Measurements from ENCODE around the gene CAMTA1. TPM values are rescaled to one million over a fixed set of nuclear protein-coding genes. Genes with fewer than 3 reads are reported as not detected.

CAMTA1 gene
- polyA plus RNA-seq, 1 donor (not counting 4 experiments of a cell fraction or from before 2014, with no cell fraction given) = 51.4 TPM

- Histone ChIP-seq H2AFZ (ENCODE audit: control insufficient read depth, low read length) (no peak overlapping the region), H3K4me3 (ENCODE audit: control insufficient read depth in 2 of 3, extremely low read depth in 1 of 3, insufficient read depth in 2 of 3, low read depth in 1 of 3, low read length in 3 of 3) (no peak overlapping the region), H3K27me3 (ENCODE audit: control insufficient read depth, extremely low read depth, insufficient read depth, low read length) (no peaks in the 10 kb centered on the region), H3K9me1 (ENCODE audit: control insufficient read depth, extremely low read depth, insufficient read depth, low read length) (no peaks in the 10 kb centered on the region), H3K9ac (ENCODE audit: control insufficient read depth, extremely low read depth, insufficient read depth, low read length) (no peak overlapping the region), H3K4me1 (ENCODE audit: control insufficient read depth, extremely low read depth, insufficient read depth, low read length) (peaks cover 7% of the 10 kb centered on the region), H3K36me3 (ENCODE audit: control insufficient read depth in 2 of 2, extremely low read depth in 1 of 2, insufficient read depth in 2 of 2, low read length in 2 of 2) (peaks cover 0 to 4% of the 10 kb centered on the region in 2 experiments), H3K9me3 (ENCODE audit: control insufficient read depth, low read depth, low read length) (no peaks in the 10 kb centered on the region), H3K4me2 (ENCODE audit: control insufficient read depth, extremely low read depth, insufficient read depth, low read depth, low read length) (no peak overlapping the region), H4K20me1 (ENCODE audit: control insufficient read depth, extremely low read depth, insufficient read depth, low read length) (no peaks in the 10 kb centered on the region), H3K27ac (ENCODE audit: control insufficient read depth, insufficient read depth, low read length) (peak overlapping the region; percentile 4), H3K79me2 (ENCODE audit: control insufficient read depth, insufficient read depth, low read length) (peaks cover 68% of the 10 kb centered on the region)
- DNase-seq (ENCODE audit: low read depth, low spot score) (no peak), FAIRE-seq (no peak)
- TF ChIP-seq CTCF (optimal IDR thresholded peaks at IDR 0.05 in 1 of 3, IDR thresholded peaks at IDR 0.05 in 1 of 3, conservative IDR thresholded peaks at IDR 0.05 in 1 of 3; ENCODE audit: extremely low read depth in 1 of 3, insufficient read depth in 2 of 3, low read length in 3 of 3) = no peak
- no peak for TF ChIP-seq EZH2 (IDR thresholded peaks at IDR 0.05; ENCODE audit: low read length)
- dilution Hi-C loops (cut with MboI; ENCODE audit: extremely low pct_ligation_motif_present, low sequenced_read_pairs) = no loop called here
Measured at GRCh38 chr1:6795661-6796060, 10.4 kb downstream of the CAMTA1 start.

DNA sequence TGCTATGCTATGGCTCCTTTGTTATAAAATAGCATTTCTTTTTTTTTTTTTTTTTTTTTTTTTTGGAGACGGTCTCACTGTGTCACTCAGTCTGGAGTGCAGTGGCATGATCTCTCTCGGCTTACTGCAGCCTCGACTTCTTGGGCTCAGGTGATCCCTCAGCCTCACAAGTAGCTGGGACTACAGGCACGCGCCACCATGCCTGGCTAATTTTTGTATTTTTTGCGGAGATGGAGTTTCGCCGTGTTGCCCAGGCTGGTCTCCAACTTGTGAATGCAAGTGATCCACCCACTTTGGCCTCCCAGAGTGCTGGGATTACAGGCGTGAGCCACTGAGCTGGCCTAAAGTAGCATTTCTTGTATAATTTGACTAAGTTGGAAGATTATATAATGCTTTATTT lies 10.8 kb downstream of the CAMTA1 start:
- H3K4me3 ChIP-seq (ENCODE audit: control insufficient read depth in 2 of 3, extremely low read depth in 1 of 3, insufficient read depth in 2 of 3, low read depth in 1 of 3, low read length in 3 of 3) = no peak overlapping the region
- H3K9ac ChIP-seq (ENCODE audit: control insufficient read depth, extremely low read depth, insufficient read depth, low read length) = no peak overlapping the region
- FAIRE-seq (no peak), DNase-seq (ENCODE audit: low read depth, low spot score) (no peak)
- peaks cover 7% of the 10 kb centered on the region for H3K4me1 ChIP-seq (ENCODE audit: control insufficient read depth, extremely low read depth, insufficient read depth, low read length)
- peaks cover 68% of the 10 kb centered on the region for H3K79me2 ChIP-seq (ENCODE audit: control insufficient read depth, insufficient read depth, low read length)
- peaks cover 0 to 4% of the 10 kb centered on the region in 2 experiments for H3K36me3 ChIP-seq (ENCODE audit: control insufficient read depth in 2 of 2, extremely low read depth in 1 of 2, insufficient read depth in 2 of 2, low read length in 2 of 2)
- no peaks in the 10 kb centered on the region for H3K9me1 ChIP-seq (ENCODE audit: control insufficient read depth, extremely low read depth, insufficient read depth, low read length)
- H4K20me1 ChIP-seq (ENCODE audit: control insufficient read depth, extremely low read depth, insufficient read depth, low read length) = no peaks in the 10 kb centered on the region
- peak overlapping the region; percentile 4 for H3K27ac ChIP-seq (ENCODE audit: control insufficient read depth, insufficient read depth, low read length)
- no peak overlapping the region for H2AFZ ChIP-seq (ENCODE audit: control insufficient read depth, low read length)
- no peak overlapping the region for H3K4me2 ChIP-seq (ENCODE audit: control insufficient read depth, extremely low read depth, insufficient read depth, low read depth, low read length)
- no peak for TF ChIP-seq EZH2 (IDR thresholded peaks at IDR 0.05; ENCODE audit: low read length)
- TF ChIP-seq CTCF (optimal IDR thresholded peaks at IDR 0.05 in 1 of 3, IDR thresholded peaks at IDR 0.05 in 1 of 3, conservative IDR thresholded peaks at IDR 0.05 in 1 of 3; ENCODE audit: extremely low read depth in 1 of 3, insufficient read depth in 2 of 3, low read length in 3 of 3) = no peak
- no peaks in the 10 kb centered on the region for H3K27me3 ChIP-seq (ENCODE audit: control insufficient read depth, extremely low read depth, insufficient read depth, low read length)
- dilution Hi-C loops (cut with MboI; ENCODE audit: extremely low pct_ligation_motif_present, low sequenced_read_pairs) = no loop called here
- no peaks in the 10 kb centered on the region for H3K9me3 ChIP-seq (ENCODE audit: control insufficient read depth, low read depth, low read length)

Data from keratinocyte (primary cell).